Transverse colon (tissue), 4 donors: ENCODE data around the gene HOXB1.
A peak's percentile ranks its signal among the peaks of the same experiment; 100 is the strongest.

Experiments used
- POLR2A ChIP-seq: fragments of 450-650 bp; IDR thresholded peaks from one replicate; pipeline ENCODE4 v1.6.1; 2016; ENCODE audit warnings: antibody characterized with exemption, mild to moderate bottlenecking, moderate library complexity
- POLR2AphosphoS5 ChIP-seq, 3 donors: sonication (generic); formaldehyde crosslinking; IDR thresholded peaks; one replicate each; pipeline ENCODE4 v1.6.1; 2016; ENCODE audit warnings: antibody characterized with exemption in 3 of 3
- TF ChIP-seq, protein P1 (sequence below), 5 experiments: fragments of 200-600 bp in 3 of 5; fragments of 450-650 bp in 2 of 5; sonication (generic) in 3 of 5; IDR thresholded peaks; 1 replicate in 2 of 5; 2 replicates in 3 of 5; pipeline ENCODE4 v1.5.1; 2016 to 2017; ENCODE audit warnings: antibody characterized with exemption in 5 of 5, inconsistent platforms in 3 of 5, mild to moderate bottlenecking in 2 of 5, moderate library complexity in 1 of 5

DNA sequence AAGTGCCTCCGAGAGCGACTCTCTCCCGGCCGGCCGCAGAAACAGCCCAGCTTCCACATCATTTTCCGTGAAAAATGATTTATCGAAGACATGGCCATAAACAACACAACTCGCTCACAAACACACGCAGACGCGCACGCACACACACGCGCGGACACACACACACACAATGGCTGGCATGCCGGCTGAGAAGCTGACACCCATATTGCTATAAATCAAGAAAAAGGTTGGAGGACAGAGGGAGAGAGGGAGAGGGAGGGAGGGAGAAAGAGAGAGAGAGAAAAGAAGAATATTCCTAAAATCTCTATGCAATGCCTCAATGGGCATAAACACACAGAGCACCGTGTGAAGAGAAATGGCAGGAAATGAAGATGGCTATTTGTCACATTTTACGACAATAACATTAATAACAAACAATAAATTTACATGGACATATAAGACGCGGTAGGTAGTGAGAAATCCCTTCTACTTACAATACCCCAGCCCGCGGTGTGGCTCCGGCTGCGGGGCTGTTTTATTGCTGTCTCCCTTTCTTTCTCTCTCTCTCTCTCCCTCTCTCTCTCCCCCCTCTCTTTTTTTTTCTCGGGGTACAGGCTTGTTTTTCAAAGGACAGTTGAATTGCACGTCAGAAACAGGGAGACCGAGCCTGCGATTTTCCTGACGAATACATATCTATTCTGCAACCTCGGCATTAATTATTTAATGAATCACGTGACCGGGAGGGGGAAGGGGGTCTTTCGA, 37.9 kb upstream of the HOXB1 start:
- TF ChIP-seq, protein P1, sequence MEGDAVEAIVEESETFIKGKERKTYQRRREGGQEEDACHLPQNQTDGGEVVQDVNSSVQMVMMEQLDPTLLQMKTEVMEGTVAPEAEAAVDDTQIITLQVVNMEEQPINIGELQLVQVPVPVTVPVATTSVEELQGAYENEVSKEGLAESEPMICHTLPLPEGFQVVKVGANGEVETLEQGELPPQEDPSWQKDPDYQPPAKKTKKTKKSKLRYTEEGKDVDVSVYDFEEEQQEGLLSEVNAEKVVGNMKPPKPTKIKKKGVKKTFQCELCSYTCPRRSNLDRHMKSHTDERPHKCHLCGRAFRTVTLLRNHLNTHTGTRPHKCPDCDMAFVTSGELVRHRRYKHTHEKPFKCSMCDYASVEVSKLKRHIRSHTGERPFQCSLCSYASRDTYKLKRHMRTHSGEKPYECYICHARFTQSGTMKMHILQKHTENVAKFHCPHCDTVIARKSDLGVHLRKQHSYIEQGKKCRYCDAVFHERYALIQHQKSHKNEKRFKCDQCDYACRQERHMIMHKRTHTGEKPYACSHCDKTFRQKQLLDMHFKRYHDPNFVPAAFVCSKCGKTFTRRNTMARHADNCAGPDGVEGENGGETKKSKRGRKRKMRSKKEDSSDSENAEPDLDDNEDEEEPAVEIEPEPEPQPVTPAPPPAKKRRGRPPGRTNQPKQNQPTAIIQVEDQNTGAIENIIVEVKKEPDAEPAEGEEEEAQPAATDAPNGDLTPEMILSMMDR (IDR thresholded peaks at IDR 0.05) = no peak
- no peak for TF ChIP-seq POLR2A
- TF ChIP-seq POLR2AphosphoS5 (IDR thresholded peaks at IDR 0.05) = peak in 2 of 3 donors; percentile 19 to 30
